IMR-90 (cell line): ENCODE results near the gene ASXL2. TPM values are rescaled to one million over a fixed set of nuclear protein-coding genes. Genes with fewer than 3 reads are reported as not detected.

Source experiments
- ATAC-seq: fragments of 200-7000 bp; cut with Tn5 transposase; 2 replicates; pipeline ENCODE4 v1.9.1; 2020; ENCODE audit warnings: low read depth, mild to moderate bottlenecking, moderate library complexity
- BruUV-seq: library from RNA; stranded (reverse); fragments of 400-500 nt; replicated peaks from 2 replicates; lab custom pipeline; 2021; lab: Mats Ljungman, UMichigan
- CTCF ChIA-PET: fragments of 300-600 bp; formaldehyde crosslinking; extraction: SDS; loops from one replicate; lab custom pipeline; 2021; ENCODE audit warnings: antibody characterized with exemption; lab: Yijun Ruan, JAX
- POLR2A ChIA-PET: fragments of 300-600 bp; sonication (Branson Sonifier 250); formaldehyde crosslinking; loops from one replicate; lab custom pipeline; 2022; ENCODE audit warnings: antibody characterized with exemption; ENCODE audit not compliant: unreplicated experiment; lab: Charles Lee
- DNase-seq: peaks from one replicate; pipeline ENCODE4 v3.0.0; 2013
- H2AFZ ChIP-seq: replicated peaks from 2 replicates; pipeline ENCODE3; 2013; ENCODE audit warnings: low read length, mild to moderate bottlenecking; ENCODE audit not compliant: poor library complexity
- H2AK5ac ChIP-seq: 2 replicates; pipeline ENCODE4 v1.6.1; 2013; ENCODE audit warnings: low read depth, low read length, inconsistent platforms
- H2AK9ac ChIP-seq: replicated peaks from 2 replicates; pipeline ENCODE3; 2013; ENCODE audit warnings: mild to moderate bottlenecking, low read depth, low read length, moderate library complexity; ENCODE audit not compliant: poor library complexity
- H2BK120ac ChIP-seq: 2 replicates; pipeline ENCODE4 v1.6.1; 2013; ENCODE audit warnings: low read depth, low read length, inconsistent platforms
- H2BK15ac ChIP-seq: 3 replicates; pipeline ENCODE4 v1.6.1; 2013; ENCODE audit warnings: low read depth, low read length, inconsistent platforms
- H2BK20ac ChIP-seq: 2 replicates; pipeline ENCODE4 v1.6.1; 2013; ENCODE audit warnings: low read depth, mild to moderate bottlenecking, inconsistent platforms, low read length, moderate library complexity
- H2BK5ac ChIP-seq: 2 replicates; pipeline ENCODE4 v1.6.1; 2013; ENCODE audit warnings: mild to moderate bottlenecking, low read depth, low read length, inconsistent platforms; ENCODE audit not compliant: poor library complexity, severe bottlenecking
- H3K14ac ChIP-seq: replicated peaks from 2 replicates; pipeline ENCODE4 v1.6.1; 2013; ENCODE audit warnings: low read depth, low read length, inconsistent platforms
- H3K18ac ChIP-seq: 2 replicates; pipeline ENCODE4 v1.6.1; 2013; ENCODE audit warnings: low read depth, low read length, control low read depth
- H3K23ac ChIP-seq: 2 replicates; pipeline ENCODE4 v1.6.1; 2013; ENCODE audit warnings: low read depth, low read length, inconsistent platforms
- H3K27ac ChIP-seq: 2 replicates; pipeline ENCODE4 v1.5.1; 2013; ENCODE audit warnings: mild to moderate bottlenecking, control low read depth, low read length; ENCODE audit not compliant: insufficient read depth
- H3K27me3 ChIP-seq: 2 replicates; pipeline ENCODE4 v1.6.1; 2013; ENCODE audit warnings: low read length; ENCODE audit not compliant: control insufficient read depth, insufficient read depth
- H3K36me3 ChIP-seq: 2 replicates; pipeline ENCODE4 v1.6.1; 2013; ENCODE audit warnings: low read length, mixed read lengths; ENCODE audit not compliant: control insufficient read depth, insufficient read depth
- H3K4ac ChIP-seq: 2 replicates; pipeline ENCODE4 v1.6.1; 2013; ENCODE audit warnings: low read depth, low read length, inconsistent platforms
- H3K4me1 ChIP-seq: 2 replicates; pipeline ENCODE4 v1.6.1; 2013; ENCODE audit warnings: low read length, mixed read lengths; ENCODE audit not compliant: control insufficient read depth, insufficient read depth
- H3K4me2 ChIP-seq: 2 replicates; pipeline ENCODE4 v1.6.1; 2013; ENCODE audit warnings: low read depth, mild to moderate bottlenecking, control low read depth, low read length, moderate library complexity
- H3K4me3 ChIP-seq: 2 replicates; pipeline ENCODE4 v1.5.1; 2013; ENCODE audit warnings: low read depth, mild to moderate bottlenecking, control low read depth, low read length, moderate library complexity; ENCODE audit not compliant: insufficient read depth
- H3K56ac ChIP-seq: 2 replicates; pipeline ENCODE4 v1.6.1; 2013; ENCODE audit warnings: low read length, inconsistent platforms; ENCODE audit not compliant: insufficient read depth; ENCODE audit errors: extremely low read depth
- H3K79me1 ChIP-seq, 2 experiments: 2 replicates each; pipeline ENCODE4 v1.6.1; 2013; ENCODE audit warnings: low read length in 2 of 2, inconsistent platforms in 1 of 2, low read depth in 1 of 2
- H3K9ac ChIP-seq: 2 replicates; pipeline ENCODE4 v1.6.1; 2013; ENCODE audit warnings: low read depth, low read length, control low read depth
- H3K9me1 ChIP-seq: 2 replicates; pipeline ENCODE4 v1.6.1; 2013; ENCODE audit warnings: low read length, inconsistent platforms; ENCODE audit not compliant: insufficient read depth
- H3K9me3 ChIP-seq: 2 replicates; pipeline ENCODE4 v1.6.1; 2013; ENCODE audit warnings: low read length; ENCODE audit not compliant: control insufficient read depth, insufficient read depth
- H4K20me1 ChIP-seq: 2 replicates; pipeline ENCODE4 v1.6.1; 2013; ENCODE audit warnings: low read length, inconsistent platforms; ENCODE audit not compliant: insufficient read depth
- H4K5ac ChIP-seq: 2 replicates; pipeline ENCODE4 v1.6.1; 2013; ENCODE audit warnings: mild to moderate bottlenecking, low read depth, low read length, control low read depth
- H4K8ac ChIP-seq, 2 experiments: 2 replicates each; pipeline ENCODE4 v1.6.1; 2013; ENCODE audit warnings: low read depth in 2 of 2, low read length in 2 of 2, control low read depth in 1 of 2, inconsistent platforms in 1 of 2
- H4K91ac ChIP-seq: 2 replicates; pipeline ENCODE4 v1.6.1; 2013; ENCODE audit warnings: low read depth, low read length, inconsistent platforms; ENCODE audit not compliant: insufficient read depth
- BHLHE40 ChIP-seq: fragments of 150-350 bp; IDR thresholded peaks from 2 replicates; pipeline ENCODE4 v1.6.1; 2016; ENCODE audit warnings: mild to moderate bottlenecking, low read depth, low read length
- CEBPB ChIP-seq: IDR thresholded peaks from 2 replicates; pipeline ENCODE4 v1.6.1; 2012; ENCODE audit warnings: low read depth, low read length, improper control_type of control experiment
- CHD1 ChIP-seq: IDR thresholded peaks from 2 replicates; pipeline ENCODE4 v1.6.1; 2012; ENCODE audit warnings: low read depth, low read length, improper control_type of control experiment
- FOS ChIP-seq: fragments of 150-350 bp; IDR thresholded peaks from 2 replicates; pipeline ENCODE4 v1.6.1; 2016; ENCODE audit warnings: low read depth, low read length
- MAFK ChIP-seq: IDR thresholded peaks from 2 replicates; pipeline ENCODE4 v1.6.1; 2012; ENCODE audit warnings: low read depth, low read length, improper control_type of control experiment
- MAZ ChIP-seq: IDR thresholded peaks from 2 replicates; pipeline ENCODE4 v1.6.1; 2012; ENCODE audit warnings: low read depth, mild to moderate bottlenecking, low read length, improper control_type of control experiment, moderate library complexity, borderline replicate concordance
- MXI1 ChIP-seq: IDR thresholded peaks from 2 replicates; pipeline ENCODE4 v1.6.1; 2012; ENCODE audit warnings: low read depth, mild to moderate bottlenecking, low read length, moderate library complexity, borderline replicate concordance
- NFE2L2 ChIP-seq: fragments of 150-350 bp; IDR thresholded peaks from 2 replicates; pipeline ENCODE4 v1.6.1; 2016; ENCODE audit warnings: low read depth, mild to moderate bottlenecking, low read length
- POLR2A ChIP-seq: IDR thresholded peaks from 2 replicates; pipeline ENCODE4 v1.6.1; 2012; ENCODE audit warnings: mild to moderate bottlenecking, low read depth, low read length
- RAD21 ChIP-seq: IDR thresholded peaks from 2 replicates; pipeline ENCODE4 v1.6.1; 2012; ENCODE audit warnings: low read length, improper control_type of control experiment
- RCOR1 ChIP-seq: IDR thresholded peaks from 2 replicates; pipeline ENCODE4 v1.6.1; 2012; ENCODE audit warnings: mild to moderate bottlenecking, low read length, improper control_type of control experiment; ENCODE audit not compliant: insufficient replicate concordance
- RFX5 ChIP-seq: IDR thresholded peaks from 2 replicates; pipeline ENCODE4 v1.8.0; 2012; ENCODE audit warnings: low read depth, mild to moderate bottlenecking, low read length, moderate library complexity
- SMC3 ChIP-seq: fragments of 150-350 bp; IDR thresholded peaks from 2 replicates; pipeline ENCODE4 v1.6.1; 2016; ENCODE audit warnings: low read depth, mild to moderate bottlenecking, antibody characterized with exemption, low read length, moderate library complexity
- WGBS, 2 experiments: methylation state at CpG; one replicate each; pipeline versions ENCODE4 v1.1.5 to v1.1.7; 2013; ENCODE audit warnings: missing lambda C conversion rate in 2 of 2; ENCODE audit not compliant: insufficient read length in 1 of 2; ENCODE audit errors: extremely low coverage in 2 of 2; 5-methylcytosine and 5-hydroxymethylcytosine counted together
- dilution Hi-C: fragments of 300-500 bp; cut with HindIII; formaldehyde crosslinking; loops from one replicate; pipeline ENCODE4 v1.14.3; 2018; ENCODE audit warnings: low sequenced_read_pairs; ENCODE audit not compliant: unreplicated experiment
- in situ Hi-C: fragments of 300-500 bp; cut with MboI; formaldehyde crosslinking; loops from 3 replicates; pipeline ENCODE4 v1.14.3; 2019; ENCODE audit warnings: low sequenced_read_pairs, inconsistent platforms, mixed read lengths
- intact Hi-C: fragments of 100-400 bp; cut with micrococcal nuclease; formaldehyde crosslinking; loops from 2 replicates; pipeline ENCODE4 v1.10.0; 2022
- polyA plus RNA-seq, 3 experiments: library from polyadenylated mRNA; depleted of rRNA; stranded (reverse); fragments of >200 nt; gene quantifications; 2 replicates each; pipeline ENCODE4 v1.2.3, GENCODE V29; 2012; ENCODE audit warnings: low replicate concordance in 1 of 3
- total RNA-seq: library from RNA; depleted of rRNA; stranded (reverse); fragments of >200 nt; gene quantifications from 2 replicates; pipeline ENCODE4 v1.2.3, GENCODE V29; 2012
- TF ChIP-seq, protein P1 (sequence below): conservative IDR thresholded peaks from 2 replicates; pipeline ENCODE4 v1.5.1; 2012; ENCODE audit warnings: mild to moderate bottlenecking, low read depth, low read length, improper control_type of control experiment
- TF ChIP-seq, protein P2 (sequence below): fragments of 150-350 bp; IDR thresholded peaks from 2 replicates; pipeline ENCODE4 v1.6.1; 2017; ENCODE audit warnings: mild to moderate bottlenecking, antibody characterized with exemption, low read length, low read depth
- TF ChIP-seq, protein P3 (sequence below): fragments of 150-350 bp; IDR thresholded peaks from 2 replicates; pipeline ENCODE4 v1.6.1; 2016; ENCODE audit warnings: low read depth, mild to moderate bottlenecking, low read length, moderate library complexity, borderline replicate concordance

Gene ASXL2
- total and polyA plus RNA-seq, 2 of the 4 experiments (the other 2 are of a cell fraction), result 5.3 to 8.1 TPM

DNA sequence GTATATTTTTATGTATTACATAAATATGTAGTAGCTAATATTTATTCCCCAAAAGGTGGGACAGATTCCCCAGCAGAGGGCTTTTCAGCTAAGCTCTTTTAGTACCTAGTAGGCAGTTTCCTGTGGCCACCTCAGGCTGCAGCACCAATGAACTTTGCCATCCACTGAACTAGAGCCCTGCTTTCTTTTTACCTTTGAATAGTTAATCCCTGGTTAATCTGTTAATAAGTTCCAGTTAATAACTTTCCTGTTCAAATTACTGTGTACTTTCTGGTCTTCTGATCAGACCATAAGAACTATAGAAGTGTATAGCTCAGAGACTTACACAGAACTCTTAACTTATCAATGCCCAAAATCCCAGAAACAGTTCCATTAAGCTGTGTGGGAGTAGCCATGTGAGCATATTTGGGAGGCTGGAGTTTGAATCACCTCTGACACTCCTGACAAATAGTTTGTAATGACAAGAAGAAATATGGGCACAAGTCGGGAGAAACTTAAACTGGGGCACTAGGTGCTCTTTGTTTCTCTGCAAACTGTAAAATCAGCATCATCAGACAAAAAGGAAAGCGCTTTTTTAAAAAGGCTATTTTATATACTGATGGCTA, 40.0 kb downstream of the ASXL2 start:
- no peak for DNase-seq
- intact Hi-C loops, result no loop called here
- dilution Hi-C loops, result no loop called here

More for the DNA sequence above, 40.0 kb downstream of the ASXL2 start:
- Histone ChIP-seq H2BK120ac (no peak overlapping the region), H2AFZ (no peak overlapping the region), H3K36me3 (peaks cover 3% of the 10 kb centered on the region), H3K9me1 (peaks cover 3% of the 10 kb centered on the region; the same call in 1 of the 2 replicates), H3K27me3 (no peaks in the 10 kb centered on the region), H3K23ac (no peak overlapping the region), H2AK5ac (no peak overlapping the region), H3K27ac (no peak overlapping the region), H4K8ac (no peak overlapping the region), H3K4me1 (peaks cover 4% of the 10 kb centered on the region; the same call in 1 of the 2 replicates), H3K79me1 (peaks cover 22 to 51% of the 10 kb centered on the region in 2 experiments), H3K4ac (no peak overlapping the region), H3K14ac (no peak overlapping the region), H2AK9ac (no peak overlapping the region), H2BK20ac (no peak overlapping the region), H3K9me3 (0 out of 2 replicates have a peak, but pooled peaks cover 3% of the 10 kb centered on the region), H2BK15ac (no peak overlapping the region), H4K5ac (no peak overlapping the region), H2BK5ac (no peak overlapping the region), H3K9ac (no peak overlapping the region), H4K20me1 (no peaks in the 10 kb centered on the region; the same call in 1 of the 2 replicates), H3K4me3 (no peak overlapping the region), H4K91ac (no peak overlapping the region), H3K56ac (no peak overlapping the region), H3K4me2 (no peak overlapping the region), H3K18ac (no peak overlapping the region)
- TF ChIP-seq, protein P1, sequence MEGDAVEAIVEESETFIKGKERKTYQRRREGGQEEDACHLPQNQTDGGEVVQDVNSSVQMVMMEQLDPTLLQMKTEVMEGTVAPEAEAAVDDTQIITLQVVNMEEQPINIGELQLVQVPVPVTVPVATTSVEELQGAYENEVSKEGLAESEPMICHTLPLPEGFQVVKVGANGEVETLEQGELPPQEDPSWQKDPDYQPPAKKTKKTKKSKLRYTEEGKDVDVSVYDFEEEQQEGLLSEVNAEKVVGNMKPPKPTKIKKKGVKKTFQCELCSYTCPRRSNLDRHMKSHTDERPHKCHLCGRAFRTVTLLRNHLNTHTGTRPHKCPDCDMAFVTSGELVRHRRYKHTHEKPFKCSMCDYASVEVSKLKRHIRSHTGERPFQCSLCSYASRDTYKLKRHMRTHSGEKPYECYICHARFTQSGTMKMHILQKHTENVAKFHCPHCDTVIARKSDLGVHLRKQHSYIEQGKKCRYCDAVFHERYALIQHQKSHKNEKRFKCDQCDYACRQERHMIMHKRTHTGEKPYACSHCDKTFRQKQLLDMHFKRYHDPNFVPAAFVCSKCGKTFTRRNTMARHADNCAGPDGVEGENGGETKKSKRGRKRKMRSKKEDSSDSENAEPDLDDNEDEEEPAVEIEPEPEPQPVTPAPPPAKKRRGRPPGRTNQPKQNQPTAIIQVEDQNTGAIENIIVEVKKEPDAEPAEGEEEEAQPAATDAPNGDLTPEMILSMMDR, result no peak
- TF ChIP-seq BHLHE40 (no peak), CEBPB (no peak), MAFK (no peak), CHD1 (no peak), RAD21 (no peak), RCOR1 (no peak), RFX5 (no peak), SMC3 (no peak), MXI1 (no peak), POLR2A (no peak), NFE2L2 (no peak), MAZ (no peak), FOS (no peak)
- TF ChIP-seq, protein P2, sequence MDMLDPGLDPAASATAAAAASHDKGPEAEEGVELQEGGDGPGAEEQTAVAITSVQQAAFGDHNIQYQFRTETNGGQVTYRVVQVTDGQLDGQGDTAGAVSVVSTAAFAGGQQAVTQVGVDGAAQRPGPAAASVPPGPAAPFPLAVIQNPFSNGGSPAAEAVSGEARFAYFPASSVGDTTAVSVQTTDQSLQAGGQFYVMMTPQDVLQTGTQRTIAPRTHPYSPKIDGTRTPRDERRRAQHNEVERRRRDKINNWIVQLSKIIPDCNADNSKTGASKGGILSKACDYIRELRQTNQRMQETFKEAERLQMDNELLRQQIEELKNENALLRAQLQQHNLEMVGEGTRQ, result no peak
- TF ChIP-seq, protein P3, sequence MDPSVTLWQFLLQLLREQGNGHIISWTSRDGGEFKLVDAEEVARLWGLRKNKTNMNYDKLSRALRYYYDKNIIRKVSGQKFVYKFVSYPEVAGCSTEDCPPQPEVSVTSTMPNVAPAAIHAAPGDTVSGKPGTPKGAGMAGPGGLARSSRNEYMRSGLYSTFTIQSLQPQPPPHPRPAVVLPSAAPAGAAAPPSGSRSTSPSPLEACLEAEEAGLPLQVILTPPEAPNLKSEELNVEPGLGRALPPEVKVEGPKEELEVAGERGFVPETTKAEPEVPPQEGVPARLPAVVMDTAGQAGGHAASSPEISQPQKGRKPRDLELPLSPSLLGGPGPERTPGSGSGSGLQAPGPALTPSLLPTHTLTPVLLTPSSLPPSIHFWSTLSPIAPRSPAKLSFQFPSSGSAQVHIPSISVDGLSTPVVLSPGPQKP, result no peak
- ATAC-seq, result no peak
- POLR2A ChIA-PET, result no interaction called here
- in situ Hi-C loops, result no loop called here
- BruUV-seq, result no TSS peak
- no CpG with 5 or more reads among the region's 2 CpGs for whole genome bisulfite sequencing, 2 experiments
- CTCF ChIA-PET, result interaction anchor here (1.4 kb wide), 1 partner anchor 22 kb away, joined by 3 read pairs; no protein-coding TSS in a partner anchor
